ENCODE results near the gene RBFOX2. TPM values are rescaled to one million over a fixed set of nuclear protein-coding genes. Genes with fewer than 3 reads are reported as not detected.

RBFOX2 gene
- total and polyA plus RNA-seq, 2 experiments from 2014 or later: 88.8 to 131 TPM

DNA sequence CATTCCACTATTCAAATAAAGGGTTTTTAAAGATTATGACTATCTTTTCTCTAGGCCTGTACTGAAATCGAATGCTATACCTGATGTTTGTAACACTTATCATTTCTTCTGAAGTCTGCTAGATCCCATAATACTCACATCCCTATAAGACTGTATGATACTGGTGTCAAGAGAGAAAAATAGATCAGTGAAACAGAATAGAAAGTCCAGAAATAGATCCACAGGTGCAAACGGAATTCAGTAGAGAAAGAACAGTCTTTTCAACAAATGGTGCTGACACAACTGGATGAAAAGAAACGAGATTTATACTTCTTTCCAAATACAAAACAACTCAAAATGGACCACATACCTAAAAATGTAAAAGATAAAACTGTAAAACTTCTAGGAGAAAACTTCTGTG lies 167.8 kb downstream of the RBFOX2 start (continued):
- TF ChIP-seq, protein P1, sequence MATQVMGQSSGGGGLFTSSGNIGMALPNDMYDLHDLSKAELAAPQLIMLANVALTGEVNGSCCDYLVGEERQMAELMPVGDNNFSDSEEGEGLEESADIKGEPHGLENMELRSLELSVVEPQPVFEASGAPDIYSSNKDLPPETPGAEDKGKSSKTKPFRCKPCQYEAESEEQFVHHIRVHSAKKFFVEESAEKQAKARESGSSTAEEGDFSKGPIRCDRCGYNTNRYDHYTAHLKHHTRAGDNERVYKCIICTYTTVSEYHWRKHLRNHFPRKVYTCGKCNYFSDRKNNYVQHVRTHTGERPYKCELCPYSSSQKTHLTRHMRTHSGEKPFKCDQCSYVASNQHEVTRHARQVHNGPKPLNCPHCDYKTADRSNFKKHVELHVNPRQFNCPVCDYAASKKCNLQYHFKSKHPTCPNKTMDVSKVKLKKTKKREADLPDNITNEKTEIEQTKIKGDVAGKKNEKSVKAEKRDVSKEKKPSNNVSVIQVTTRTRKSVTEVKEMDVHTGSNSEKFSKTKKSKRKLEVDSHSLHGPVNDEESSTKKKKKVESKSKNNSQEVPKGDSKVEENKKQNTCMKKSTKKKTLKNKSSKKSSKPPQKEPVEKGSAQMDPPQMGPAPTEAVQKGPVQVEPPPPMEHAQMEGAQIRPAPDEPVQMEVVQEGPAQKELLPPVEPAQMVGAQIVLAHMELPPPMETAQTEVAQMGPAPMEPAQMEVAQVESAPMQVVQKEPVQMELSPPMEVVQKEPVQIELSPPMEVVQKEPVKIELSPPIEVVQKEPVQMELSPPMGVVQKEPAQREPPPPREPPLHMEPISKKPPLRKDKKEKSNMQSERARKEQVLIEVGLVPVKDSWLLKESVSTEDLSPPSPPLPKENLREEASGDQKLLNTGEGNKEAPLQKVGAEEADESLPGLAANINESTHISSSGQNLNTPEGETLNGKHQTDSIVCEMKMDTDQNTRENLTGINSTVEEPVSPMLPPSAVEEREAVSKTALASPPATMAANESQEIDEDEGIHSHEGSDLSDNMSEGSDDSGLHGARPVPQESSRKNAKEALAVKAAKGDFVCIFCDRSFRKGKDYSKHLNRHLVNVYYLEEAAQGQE (IDR thresholded peaks at IDR 0.05; ENCODE audit: unreplicated experiment): no peak
- TF ChIP-seq EZH2 (IDR thresholded peaks at IDR 0.05; ENCODE audit: low read depth, unreplicated experiment) (no peak), NANOG (IDR thresholded peaks at IDR 0.05; ENCODE audit: borderline replicate concordance) (no peak), CREB1 (CRISPR knock-in tag; IDR thresholded peaks at IDR 0.05; ENCODE audit: low read depth) (no peak), EZH2phosphoT487 (IDR thresholded peaks at IDR 0.05; ENCODE audit: unreplicated experiment) (no peak), ZNF114 (CRISPR knock-in tag; IDR thresholded peaks at IDR 0.05) (no peak), ZNF331 (CRISPR knock-in tag; IDR thresholded peaks at IDR 0.05; ENCODE audit: low read depth) (no peak), STAT1 (IDR thresholded peaks at IDR 0.05; ENCODE audit: unreplicated experiment) (no peak)
- TF ChIP-seq, protein P2, sequence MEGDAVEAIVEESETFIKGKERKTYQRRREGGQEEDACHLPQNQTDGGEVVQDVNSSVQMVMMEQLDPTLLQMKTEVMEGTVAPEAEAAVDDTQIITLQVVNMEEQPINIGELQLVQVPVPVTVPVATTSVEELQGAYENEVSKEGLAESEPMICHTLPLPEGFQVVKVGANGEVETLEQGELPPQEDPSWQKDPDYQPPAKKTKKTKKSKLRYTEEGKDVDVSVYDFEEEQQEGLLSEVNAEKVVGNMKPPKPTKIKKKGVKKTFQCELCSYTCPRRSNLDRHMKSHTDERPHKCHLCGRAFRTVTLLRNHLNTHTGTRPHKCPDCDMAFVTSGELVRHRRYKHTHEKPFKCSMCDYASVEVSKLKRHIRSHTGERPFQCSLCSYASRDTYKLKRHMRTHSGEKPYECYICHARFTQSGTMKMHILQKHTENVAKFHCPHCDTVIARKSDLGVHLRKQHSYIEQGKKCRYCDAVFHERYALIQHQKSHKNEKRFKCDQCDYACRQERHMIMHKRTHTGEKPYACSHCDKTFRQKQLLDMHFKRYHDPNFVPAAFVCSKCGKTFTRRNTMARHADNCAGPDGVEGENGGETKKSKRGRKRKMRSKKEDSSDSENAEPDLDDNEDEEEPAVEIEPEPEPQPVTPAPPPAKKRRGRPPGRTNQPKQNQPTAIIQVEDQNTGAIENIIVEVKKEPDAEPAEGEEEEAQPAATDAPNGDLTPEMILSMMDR (conservative IDR thresholded peaks at IDR 0.05; ENCODE audit: low read depth in 2 of 2): no peak
- TF ChIP-seq, protein P3, sequence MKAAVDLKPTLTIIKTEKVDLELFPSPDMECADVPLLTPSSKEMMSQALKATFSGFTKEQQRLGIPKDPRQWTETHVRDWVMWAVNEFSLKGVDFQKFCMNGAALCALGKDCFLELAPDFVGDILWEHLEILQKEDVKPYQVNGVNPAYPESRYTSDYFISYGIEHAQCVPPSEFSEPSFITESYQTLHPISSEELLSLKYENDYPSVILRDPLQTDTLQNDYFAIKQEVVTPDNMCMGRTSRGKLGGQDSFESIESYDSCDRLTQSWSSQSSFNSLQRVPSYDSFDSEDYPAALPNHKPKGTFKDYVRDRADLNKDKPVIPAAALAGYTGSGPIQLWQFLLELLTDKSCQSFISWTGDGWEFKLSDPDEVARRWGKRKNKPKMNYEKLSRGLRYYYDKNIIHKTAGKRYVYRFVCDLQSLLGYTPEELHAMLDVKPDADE (IDR thresholded peaks at IDR 0.05): no peak

DNA sequence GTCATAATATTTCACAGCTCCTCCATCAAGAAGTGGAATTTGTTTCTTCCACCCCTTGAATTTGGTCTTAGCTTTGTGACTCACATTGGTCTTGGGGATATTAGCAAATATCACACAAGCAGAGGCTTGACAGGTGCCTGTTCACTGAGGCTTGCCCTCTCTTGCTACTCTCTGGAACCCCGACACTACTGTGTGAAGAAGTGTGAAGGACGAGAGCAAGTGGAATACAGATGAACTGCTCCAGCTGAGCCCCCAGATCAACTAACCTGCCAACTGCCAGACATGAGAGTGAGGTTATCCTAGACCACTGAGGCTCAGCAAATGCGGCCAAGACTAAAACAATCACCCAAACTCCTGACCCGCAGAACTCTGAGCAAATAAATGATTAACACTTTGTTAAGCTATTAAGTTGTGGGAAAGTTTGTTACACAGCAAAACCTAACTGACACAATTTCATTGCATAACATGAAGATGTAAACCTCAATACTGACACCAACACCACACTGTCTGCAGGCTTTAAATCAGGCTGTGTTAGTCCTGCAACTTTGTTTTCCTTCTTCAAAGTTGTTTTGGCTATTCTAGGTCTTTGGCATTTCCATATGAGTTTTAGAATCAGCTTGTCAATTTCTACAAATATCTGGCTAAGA lies 168.4 kb downstream of the RBFOX2 start:
- peaks cover 40% of the 10 kb centered on the region for H3K4me1 ChIP-seq (ENCODE audit: insufficient read depth)
- H3K36me3 ChIP-seq (ENCODE audit: insufficient read depth): no peaks in the 10 kb centered on the region
- H3K4me3 Mint-ChIP-seq: no peak overlapping the region
- H3K4me2 ChIP-seq: no peak overlapping the region
- H3K27ac ChIP-seq (ENCODE audit: low read depth): no peak overlapping the region
- peaks cover 4% of the 10 kb centered on the region for H3K27me3 Mint-ChIP-seq (ENCODE audit: insufficient read depth, low read depth, poor library complexity)
- H3K79me2 ChIP-seq (replicated peaks; ENCODE audit: insufficient read depth): peaks cover 87% of the 10 kb centered on the region
- DNase-seq (ENCODE audit: low spot score): no peak
- H3K36me3 Mint-ChIP-seq (ENCODE audit: low read depth): no peaks in the 10 kb centered on the region
- no peak overlapping the region for H3K27ac Mint-ChIP-seq
- ATAC-seq: no peak; the same call in 2 of the 3 replicates
- no peaks in the 10 kb centered on the region for H3K9me2 ChIP-seq (ENCODE audit: insufficient read depth)
- peaks cover 63% of the 10 kb centered on the region for H3K4me1 Mint-ChIP-seq
- no peak overlapping the region for H3K4me3 ChIP-seq
- H2AFZ ChIP-seq: no peak overlapping the region
- no peaks in the 10 kb centered on the region for H3K9me3 Mint-ChIP-seq
- H3F3A ChIP-seq (replicated peaks; ENCODE audit: low read depth): no peaks in the 10 kb centered on the region
- peaks cover 15% of the 10 kb centered on the region for H4K20me1 ChIP-seq (replicated peaks; ENCODE audit: insufficient read depth)
- H3K27me3 ChIP-seq (ENCODE audit: insufficient read depth): no peaks in the 10 kb centered on the region
- TF ChIP-seq, protein P4, sequence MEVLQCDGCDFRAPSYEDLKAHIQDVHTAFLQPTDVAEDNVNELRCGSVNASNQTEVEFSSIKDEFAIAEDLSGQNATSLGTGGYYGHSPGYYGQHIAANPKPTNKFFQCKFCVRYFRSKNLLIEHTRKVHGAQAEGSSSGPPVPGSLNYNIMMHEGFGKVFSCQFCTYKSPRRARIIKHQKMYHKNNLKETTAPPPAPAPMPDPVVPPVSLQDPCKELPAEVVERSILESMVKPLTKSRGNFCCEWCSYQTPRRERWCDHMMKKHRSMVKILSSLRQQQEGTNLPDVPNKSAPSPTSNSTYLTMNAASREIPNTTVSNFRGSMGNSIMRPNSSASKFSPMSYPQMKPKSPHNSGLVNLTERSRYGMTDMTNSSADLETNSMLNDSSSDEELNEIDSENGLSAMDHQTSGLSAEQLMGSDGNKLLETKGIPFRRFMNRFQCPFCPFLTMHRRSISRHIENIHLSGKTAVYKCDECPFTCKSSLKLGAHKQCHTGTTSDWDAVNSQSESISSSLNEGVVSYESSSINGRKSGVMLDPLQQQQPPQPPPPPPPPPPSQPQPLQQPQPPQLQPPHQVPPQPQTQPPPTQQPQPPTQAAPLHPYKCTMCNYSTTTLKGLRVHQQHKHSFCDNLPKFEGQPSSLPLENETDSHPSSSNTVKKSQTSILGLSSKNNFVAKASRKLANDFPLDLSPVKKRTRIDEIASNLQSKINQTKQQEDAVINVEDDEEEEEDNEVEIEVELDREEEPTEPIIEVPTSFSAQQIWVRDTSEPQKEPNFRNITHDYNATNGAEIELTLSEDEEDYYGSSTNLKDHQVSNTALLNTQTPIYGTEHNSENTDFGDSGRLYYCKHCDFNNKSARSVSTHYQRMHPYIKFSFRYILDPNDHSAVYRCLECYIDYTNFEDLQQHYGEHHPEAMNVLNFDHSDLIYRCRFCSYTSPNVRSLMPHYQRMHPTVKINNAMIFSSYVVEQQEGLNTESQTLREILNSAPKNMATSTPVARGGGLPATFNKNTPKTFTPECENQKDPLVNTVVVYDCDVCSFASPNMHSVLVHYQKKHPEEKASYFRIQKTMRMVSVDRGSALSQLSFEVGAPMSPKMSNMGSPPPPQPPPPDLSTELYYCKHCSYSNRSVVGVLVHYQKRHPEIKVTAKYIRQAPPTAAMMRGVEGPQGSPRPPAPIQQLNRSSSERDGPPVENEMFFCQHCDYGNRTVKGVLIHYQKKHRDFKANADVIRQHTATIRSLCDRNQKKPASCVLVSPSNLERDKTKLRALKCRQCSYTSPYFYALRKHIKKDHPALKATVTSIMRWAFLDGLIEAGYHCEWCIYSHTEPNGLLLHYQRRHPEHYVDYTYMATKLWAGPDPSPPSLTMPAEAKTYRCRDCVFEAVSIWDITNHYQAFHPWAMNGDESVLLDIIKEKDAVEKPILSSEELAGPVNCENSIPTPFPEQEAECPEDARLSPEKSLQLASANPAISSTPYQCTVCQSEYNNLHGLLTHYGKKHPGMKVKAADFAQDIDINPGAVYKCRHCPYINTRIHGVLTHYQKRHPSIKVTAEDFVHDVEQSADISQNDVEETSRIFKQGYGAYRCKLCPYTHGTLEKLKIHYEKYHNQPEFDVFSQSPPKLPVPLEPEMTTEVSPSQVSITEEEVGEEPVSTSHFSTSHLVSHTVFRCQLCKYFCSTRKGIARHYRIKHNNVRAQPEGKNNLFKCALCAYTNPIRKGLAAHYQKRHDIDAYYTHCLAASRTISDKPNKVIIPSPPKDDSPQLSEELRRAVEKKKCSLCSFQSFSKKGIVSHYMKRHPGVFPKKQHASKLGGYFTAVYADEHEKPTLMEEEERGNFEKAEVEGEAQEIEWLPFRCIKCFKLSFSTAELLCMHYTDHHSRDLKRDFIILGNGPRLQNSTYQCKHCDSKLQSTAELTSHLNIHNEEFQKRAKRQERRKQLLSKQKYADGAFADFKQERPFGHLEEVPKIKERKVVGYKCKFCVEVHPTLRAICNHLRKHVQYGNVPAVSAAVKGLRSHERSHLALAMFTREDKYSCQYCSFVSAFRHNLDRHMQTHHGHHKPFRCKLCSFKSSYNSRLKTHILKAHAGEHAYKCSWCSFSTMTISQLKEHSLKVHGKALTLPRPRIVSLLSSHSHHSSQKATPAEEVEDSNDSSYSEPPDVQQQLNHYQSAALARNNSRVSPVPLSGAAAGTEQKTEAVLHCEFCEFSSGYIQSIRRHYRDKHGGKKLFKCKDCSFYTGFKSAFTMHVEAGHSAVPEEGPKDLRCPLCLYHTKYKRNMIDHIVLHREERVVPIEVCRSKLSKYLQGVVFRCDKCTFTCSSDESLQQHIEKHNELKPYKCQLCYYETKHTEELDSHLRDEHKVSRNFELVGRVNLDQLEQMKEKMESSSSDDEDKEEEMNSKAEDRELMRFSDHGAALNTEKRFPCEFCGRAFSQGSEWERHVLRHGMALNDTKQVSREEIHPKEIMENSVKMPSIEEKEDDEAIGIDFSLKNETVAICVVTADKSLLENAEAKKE (CRISPR knock-in tag; IDR thresholded peaks at IDR 0.05): no peak
- TF ChIP-seq EZH2 (IDR thresholded peaks at IDR 0.05; ENCODE audit: low read depth, unreplicated experiment) (no peak), CREB1 (CRISPR knock-in tag; IDR thresholded peaks at IDR 0.05; ENCODE audit: low read depth) (no peak), POLR2AphosphoS5 (IDR thresholded peaks at IDR 0.05; ENCODE audit: low read depth) (no peak)

All from GM23338 (cell line).